K562 (cell line): ENCODE results near the gene FSTL1. TPM values are rescaled to one million over a fixed set of nuclear protein-coding genes. Genes with fewer than 3 reads are reported as not detected.

ENCODE experiments used
- ATAC-seq: fragments of 200-7000 bp; cut with Tn5 transposase; 3 replicates; pipeline ENCODE4 v1.9.1; 2020; ENCODE audit warnings: moderate library complexity
- BruUV-seq: library from RNA; stranded (reverse); fragments of 400-500 nt; replicated peaks from 2 replicates; lab custom pipeline; 2021; lab: Mats Ljungman, UMichigan
- CTCF ChIA-PET: fragments of 300-600 bp; formaldehyde crosslinking; extraction: SDS; loops from one replicate; lab custom pipeline; 2021; ENCODE audit warnings: low intra/inter-chr PET ratio; lab: Yijun Ruan, JAX
- POLR2A ChIA-PET: fragments of 300-600, 350-650 bp; sonication (Branson Sonifier 250); formaldehyde crosslinking; extraction: SDS; loops from one replicate; lab custom pipeline; 2021; ENCODE audit warnings: antibody characterized with exemption, inconsistent platforms; lab: Yijun Ruan, JAX
- DNase-seq, 4 experiments: peaks; one replicate each; pipeline versions ENCODE4 v3.0.0 to v3.0.0-alpha.2; 2011 to 2018; ENCODE audit warnings: low spot score in 3 of 4, mixed read lengths in 3 of 4; ENCODE audit errors: extremely low read depth in 1 of 4
- FAIRE-seq: peaks from 2 replicates; lab custom pipeline; 2011; peaks lifted over from hg19 to GRCh38; lab: Jason Lieb, UNC
- H2AFZ ChIP-seq: 2 replicates; pipeline ENCODE4 v1.6.0; 2011; ENCODE audit warnings: low read depth, low read length, control low read depth, inconsistent platforms
- H3K27ac ChIP-seq: fragments of 200-600 bp; 3 replicates; pipeline ENCODE4 v1.8.0; 2011; ENCODE audit warnings: low read depth, mild to moderate bottlenecking, control low read depth, inconsistent platforms, low read length, moderate library complexity, mixed read lengths; ENCODE audit errors: extremely low read depth
- H3K27me3 ChIP-seq, 2 experiments: fragments of 300-600 bp in 1 of 2; 2 replicates in 1 of 2; 3 replicates in 1 of 2; pipeline versions ENCODE4 v1.6.0 to v1.8.0; 2011; ENCODE audit warnings: inconsistent platforms in 2 of 2, low read length in 2 of 2, mild to moderate bottlenecking in 1 of 2, mixed read lengths in 1 of 2, moderate library complexity in 1 of 2; ENCODE audit not compliant: control insufficient read depth in 2 of 2, insufficient read depth in 2 of 2
- H3K36me3 ChIP-seq: fragments of 300-600 bp; 3 replicates; pipeline ENCODE4 v1.8.0; 2011; ENCODE audit warnings: mild to moderate bottlenecking, low read length, inconsistent platforms; ENCODE audit not compliant: control insufficient read depth, insufficient read depth
- H3K4me1 ChIP-seq, 2 experiments: fragments of 200-600 bp in 1 of 2; replicated peaks in 1 of 2; 2 replicates in 1 of 2; 3 replicates in 1 of 2; pipeline versions ENCODE4 v1.5.1 to v1.8.0; 2011; ENCODE audit warnings: inconsistent platforms in 2 of 2, low read length in 2 of 2, mild to moderate bottlenecking in 1 of 2, mixed read lengths in 1 of 2, moderate library complexity in 1 of 2; ENCODE audit not compliant: control insufficient read depth in 2 of 2, insufficient read depth in 2 of 2
- H3K4me2 ChIP-seq: 2 replicates; pipeline ENCODE4 v1.6.1; 2011; ENCODE audit warnings: low read length, control low read depth, inconsistent platforms, mixed read lengths; ENCODE audit not compliant: insufficient read depth
- H3K4me3 ChIP-seq: fragments of 200-600 bp; sonication (generic), shearing (Covaris generic); 2 replicates; pipeline ENCODE4 v1.5.1; 2016; ENCODE audit warnings: control low read depth, inconsistent platforms
- H3K79me2 ChIP-seq: fragments of 200-600 bp; 3 replicates; pipeline ENCODE4 v1.8.0; 2011; ENCODE audit warnings: low read length, inconsistent platforms; ENCODE audit not compliant: control insufficient read depth, insufficient read depth
- H3K9ac ChIP-seq, 2 experiments: 2 replicates each; pipeline versions ENCODE4 v1.6.0 to v1.6.1; 2011; ENCODE audit warnings: low read depth in 2 of 2, low read length in 2 of 2, control low read depth in 1 of 2, inconsistent platforms in 1 of 2, mild to moderate bottlenecking in 1 of 2, mixed read lengths in 1 of 2; ENCODE audit not compliant: insufficient read depth in 1 of 2
- H3K9me1 ChIP-seq: one replicate; pipeline ENCODE4 v1.6.0; 2011; ENCODE audit warnings: inconsistent platforms, mild to moderate bottlenecking, low read length, moderate library complexity; ENCODE audit not compliant: control insufficient read depth, insufficient read depth
- H3K9me3 ChIP-seq: replicated peaks from 2 replicates; pipeline ENCODE4 v1.5.1; 2011; ENCODE audit warnings: low read depth, low read length, inconsistent platforms; ENCODE audit not compliant: control insufficient read depth, insufficient read depth
- H4K20me1 ChIP-seq: replicated peaks from 2 replicates; pipeline ENCODE4 v1.6.1; 2011; ENCODE audit warnings: low read length, inconsistent platforms, mixed read lengths; ENCODE audit not compliant: control insufficient read depth, insufficient read depth
- CUX1 ChIP-seq: fragments of 200-800 bp; sonication (Bioruptor generic); IDR thresholded peaks from 2 replicates; pipeline ENCODE4 v1.6.1; 2016; ENCODE audit warnings: missing genetic modification characterization, missing compliant biosample characterization
- E2F5 ChIP-seq: sonication (generic); formaldehyde crosslinking; IDR thresholded peaks from 2 replicates; pipeline ENCODE4 v1.8.0; 2022; ENCODE audit warnings: mild to moderate bottlenecking, missing genetic modification reagents
- FOS ChIP-seq: IDR thresholded peaks from 3 replicates; pipeline ENCODE4 v1.6.1; 2011; ENCODE audit not compliant: insufficient read length; ENCODE audit errors: extremely low read depth
- GATA2 ChIP-seq: sonication (generic); formaldehyde crosslinking; IDR thresholded peaks from 2 replicates; pipeline ENCODE4 v1.4.0; 2020; ENCODE audit warnings: mild to moderate bottlenecking, missing genetic modification reagents
- HNRNPLL ChIP-seq: fragments of 200-400 bp; formaldehyde crosslinking; IDR thresholded peaks from 2 replicates; pipeline ENCODE4 v1.6.1; 2017; ENCODE audit warnings: low read length, low read depth, mild to moderate bottlenecking; ENCODE audit not compliant: poor library complexity, severe bottlenecking
- MEF2A ChIP-seq: IDR thresholded peaks from 2 replicates; pipeline ENCODE4 v1.6.1; 2011; ENCODE audit warnings: low read depth, mild to moderate bottlenecking, low read length, moderate library complexity; ENCODE audit not compliant: control insufficient read depth
- NELFE ChIP-seq: IDR thresholded peaks from 2 replicates; pipeline ENCODE4 v1.6.1; 2011; ENCODE audit warnings: mild to moderate bottlenecking; ENCODE audit not compliant: insufficient read depth, insufficient read length
- PHF20 ChIP-seq: fragments of 450-650 bp; IDR thresholded peaks from 2 replicates; pipeline ENCODE4 v1.6.1; 2018; ENCODE audit not compliant: partially characterized antibody
- RFX7 ChIP-seq: fragments of 250-450 bp; sonication (Bioruptor Pico); IDR thresholded peaks from 2 replicates; pipeline ENCODE4 v1.5.1; 2021; ENCODE audit warnings: mild to moderate bottlenecking
- SP2 ChIP-seq: IDR thresholded peaks from 2 replicates; pipeline ENCODE4 v1.6.1; 2011; ENCODE audit warnings: mild to moderate bottlenecking, low read depth, low read length, moderate library complexity; ENCODE audit not compliant: poor library complexity, severe bottlenecking; ENCODE audit errors: extremely low read depth
- SRF ChIP-seq, 2 experiments: fragments of 250-450, 450-650 bp in 1 of 2; sonication (Bioruptor Pico) in 1 of 2; sonication (generic) in 1 of 2; formaldehyde crosslinking; IDR thresholded peaks; 2 replicates each; pipeline versions ENCODE4 v1.5.0 to v1.5.1; 2020 to 2022; ENCODE audit warnings: mild to moderate bottlenecking in 1 of 2, missing genetic modification reagents in 1 of 2
- TCFL5 ChIP-seq: fragments of 250-450 bp; sonication (Bioruptor Pico); conservative IDR thresholded peaks from 2 replicates; pipeline ENCODE4 v1.6.1; 2021; ENCODE audit warnings: mild to moderate bottlenecking, moderate library complexity, matching md5 sums
- ZNF165 ChIP-seq: fragments of 250-450 bp; sonication (Bioruptor Pico); IDR thresholded peaks from 2 replicates; pipeline ENCODE4 v1.4.0; 2020; ENCODE audit warnings: borderline replicate concordance
- ZNF239 ChIP-seq: fragments of 250-450 bp; sonication (Bioruptor Pico); IDR thresholded peaks from 2 replicates; pipeline ENCODE4 v1.4.0; 2020; ENCODE audit warnings: mild to moderate bottlenecking
- ZNF282 ChIP-seq: sonication (generic); formaldehyde crosslinking; IDR thresholded peaks from 2 replicates; pipeline ENCODE4 v1.8.1; 2023; ENCODE audit warnings: missing genetic modification reagents
- ZNF511 ChIP-seq: sonication (generic); formaldehyde crosslinking; IDR thresholded peaks from 2 replicates; pipeline ENCODE4 v1.8.0; 2022; ENCODE audit warnings: mild to moderate bottlenecking, missing genetic modification reagents
- whole genome bisulfite sequencing: fragments of 100-300 bp; shearing (Covaris generic); methylation state at CpG from one replicate; pipeline ENCODE4 v1.1.6; 2016; ENCODE audit warnings: low coverage, mixed read lengths; ENCODE audit not compliant: insufficient coverage; ENCODE audit errors: missing lambda C conversion rate; 5-methylcytosine and 5-hydroxymethylcytosine counted together
- in situ Hi-C: fragments of 300-500 bp; cut with MboI; formaldehyde crosslinking; loops from 4 replicates; pipeline ENCODE4 v1.15.0; 2018; ENCODE audit warnings: inconsistent platforms, mixed read lengths
- intact Hi-C: fragments of 100-400 bp; cut with micrococcal nuclease; formaldehyde crosslinking; loops from 2 replicates; pipeline ENCODE4 v1.14.2; 2022
- polyA plus RNA-seq, 8 experiments: library from polyadenylated mRNA; depleted of rRNA in 4 of 8; stranded (reverse) in 5 of 8; unstranded in 3 of 8; fragments of >200 nt; fragmentation: Nextera tagmentation in 2 of 8; fragmentation: Illumina TruSeq in 1 of 8; extraction: Ambion mirVana in 2 of 8; extraction: Trizol in 1 of 8; gene quantifications; 2 replicates each; pipeline versions ENCODE4 v1.2.1 to v1.2.3, GENCODE V29; 2011 to 2014; ENCODE audit warnings: inconsistent platforms in 1 of 8, missing spikeins in 1 of 8
- total RNA-seq, 7 experiments: library from RNA; depleted of rRNA in 6 of 7; stranded (reverse); fragments of >200 nt in 6 of 7; fragmentation: Illumina TruSeq in 2 of 7; extraction: Trizol in 2 of 7; gene quantifications; 2 replicates each; pipeline versions ENCODE4 v1.2.1 to v1.2.3, GENCODE V29; 2011 to 2021; ENCODE audit warnings: low replicate concordance in 1 of 7

The FSTL1 gene
- total and polyA plus RNA-seq, 9 of the 15 experiments (the other 6 are each of a cell fraction or from before 2014, with no cell fraction given): 0.01 to 0.58 (median 0.08) TPM; not detected in 2

GRCh38 chr3:120423432-120423831, 27.4 kb downstream of the FSTL1 start (continued):
- TF ChIP-seq ZNF165 (CRISPR knock-in tag) (no peak), NELFE (no peak), SP2 (no peak), GATA2 (CRISPR knock-in tag) (no peak), HNRNPLL (no peak), SRF (CRISPR knock-in tag; IDR thresholded peaks at IDR 0.05) (no peak)
- TF ChIP-seq, all 486 proteins: peak for 0

GRCh38 chr3:120421926-120422325, 28.9 kb downstream of the FSTL1 start:
- POLR2A ChIA-PET: no interaction called here
- H2AFZ ChIP-seq: no peak overlapping the region
- BruUV-seq: no TSS peak
- no peaks in the 10 kb centered on the region for H3K9me1 ChIP-seq
- no peak for ATAC-seq
- H3K9ac ChIP-seq: no peak overlapping the region
- no peaks in the 10 kb centered on the region for H3K4me1 ChIP-seq
- no peak overlapping the region for H3K4me2 ChIP-seq
- no peaks in the 10 kb centered on the region for H4K20me1 ChIP-seq
- H3K9me3 ChIP-seq: no peaks in the 10 kb centered on the region
- intact Hi-C loops (no loop called here), in situ Hi-C loops (no loop called here)
- H3K4me3 ChIP-seq: no peak overlapping the region
- 0% methylated on average over 2 of the region's 2 CpGs for WGBS
- CTCF ChIA-PET: no interaction called here
- FAIRE-seq: no peak
- H3K27ac ChIP-seq: no peak overlapping the region
- no peak for DNase-seq
- no peaks in the 10 kb centered on the region for H3K79me2 ChIP-seq
- H3K36me3 ChIP-seq: no peaks in the 10 kb centered on the region
- peaks cover 0 to 5% of the 10 kb centered on the region in 2 experiments; a peak in 1 of 5 replicates for H3K27me3 ChIP-seq
- no peak for TF ChIP-seq CUX1 (CRISPR knock-in tag)
- TF ChIP-seq E2F5 (CRISPR knock-in tag): no peak
- no peak for TF ChIP-seq ZNF511 (CRISPR knock-in tag)
- no peak for TF ChIP-seq MEF2A
- no peak for TF ChIP-seq ZNF239 (CRISPR knock-in tag)
- TF ChIP-seq RFX7 (CRISPR knock-in tag): no peak
- TF ChIP-seq FOS: no peak
- no peak for TF ChIP-seq PHF20
- no peak for TF ChIP-seq ZNF282
- TF ChIP-seq TCFL5 (CRISPR knock-in tag): no peak
